NCI-H524 treated with DMSO at 0.1 percent for 48 hours (cell line): ENCODE results near the gene NDUFAF7.
"Not testable (repeated sequence)": the region's sequence is repeated elsewhere in the genome, so short reads cannot be mapped to it uniquely, and the experiment has no call there.

Source experiments
- DNase-seq: peaks from one replicate; lab custom pipeline; 2025; lab: John Stamatoyannopoulos, UW

NDUFAF7 gene

GRCh38 chr2:37219046-37219445, 12.4 kb upstream of the NDUFAF7 start:
- DNase-seq = no peak

- no peak for DNase-seq
These were observed 8.3 kb upstream of the NDUFAF7 start for GRCh38 chr2:37223131-37223530.

GRCh38 chr2:37224063-37224462, 7.4 kb upstream of the NDUFAF7 start:
- no peak for DNase-seq

GRCh38 chr2:37225129-37225528, 6.3 kb upstream of the NDUFAF7 start:
- DNase-seq = not testable (repeated sequence)

- no peak for DNase-seq
These were observed 4.6 kb upstream of the NDUFAF7 start for GRCh38 chr2:37226863-37227262.

- no peak for DNase-seq
These were observed 2.7 kb upstream of the NDUFAF7 start for GRCh38 chr2:37228788-37229187.

- no peak for DNase-seq
These were observed 877 bp upstream of the NDUFAF7 start for GRCh38 chr2:37230581-37230980.

GRCh38 chr2:37232131-37232933, 874 bp downstream of the NDUFAF7 start:
- no peak for DNase-seq

GRCh38 chr2:37243435-37243834, 12.0 kb downstream of the NDUFAF7 start:
- DNase-seq = no peak

GRCh38 chr2:37244017-37244416, 12.6 kb downstream of the NDUFAF7 start:
- no peak for DNase-seq

GRCh38 chr2:37244755-37245154, 13.3 kb downstream of the NDUFAF7 start:
- no peak for DNase-seq

- DNase-seq = no peak
These were observed 14.7 kb downstream of the NDUFAF7 start for GRCh38 chr2:37246205-37246604.

GRCh38 chr2:37250869-37251740, 19.6 kb downstream of the NDUFAF7 start:
- no peak for DNase-seq

- DNase-seq = no peak
These were observed 31.1 kb downstream of the NDUFAF7 start for GRCh38 chr2:37262522-37262921.

GRCh38 chr2:37263839-37264238, 32.4 kb downstream of the NDUFAF7 start:
- DNase-seq = no peak

GRCh38 chr2:37267685-37268084, 36.2 kb downstream of the NDUFAF7 start:
- DNase-seq = no peak

- DNase-seq = no peak
These were observed 36.7 kb downstream of the NDUFAF7 start for GRCh38 chr2:37268111-37268510.

- no peak for DNase-seq
These were observed 40.1 kb downstream of the NDUFAF7 start for GRCh38 chr2:37271376-37272067.

GRCh38 chr2:37274359-37274965, 43.0 kb downstream of the NDUFAF7 start:
- no peak for DNase-seq

GRCh38 chr2:37276291-37276690, 44.8 kb downstream of the NDUFAF7 start:
- DNase-seq = no peak

- no peak for DNase-seq
These were observed 50.5 kb downstream of the NDUFAF7 start for GRCh38 chr2:37281916-37282315.

- DNase-seq = no peak
These were observed 51.3 kb downstream of the NDUFAF7 start for GRCh38 chr2:37282746-37283145.
